ENCODE measurements around the gene RRP1. TPM values are rescaled to one million over a fixed set of nuclear protein-coding genes. Genes with fewer than 3 reads are reported as not detected.

Gene RRP1
- total RNA-seq, 1 experiment from 2014 or later: 53.9 TPM

GRCh38 chr21:43817157-43818086, 28.0 kb downstream of the RRP1 start (continued):
- no peak for TF ChIP-seq SRF (IDR thresholded peaks at IDR 0.05; ENCODE audit: low read depth)

- Histone ChIP-seq H3K79me2 (ENCODE audit: insufficient read depth, low read length) (no peaks in the 10 kb centered on the region), H3K9me2 (ENCODE audit: insufficient read depth) (no peaks in the 10 kb centered on the region), H3K27ac (ENCODE audit: low read depth, low read length) (no peak overlapping the region), H2AFZ (ENCODE audit: low read depth, low read length, poor library complexity, severe bottlenecking) (no peak overlapping the region), H3K9ac (ENCODE audit: low read length) (no peak overlapping the region), H3K36me3 (ENCODE audit: control insufficient read depth in 1 of 2, insufficient read depth in 2 of 2, low read length in 2 of 2) (no peaks in the 10 kb centered on the region), H3K27me3 (ENCODE audit: insufficient read depth, low read length) (no peaks in the 10 kb centered on the region), H3K4me3 (replicated peaks in 1 of 2; ENCODE audit: low read depth in 1 of 2, low read length in 2 of 2) (no peak overlapping the region), H4K20me1 (ENCODE audit: insufficient read depth) (no peaks in the 10 kb centered on the region), H3K4me2 (ENCODE audit: low read length) (no peak overlapping the region), H3K9me3 (ENCODE audit: control insufficient read depth in 1 of 2, insufficient read depth in 1 of 2, low read depth in 1 of 2, low read length in 2 of 2) (no peaks in the 10 kb centered on the region), H3K4me1 (ENCODE audit: control insufficient read depth in 1 of 2, insufficient read depth in 2 of 2, low read length in 2 of 2) (peaks cover 7 to 19% of the 10 kb centered on the region in 2 experiments)
- BruUV-seq (replicated peaks): no TSS peak
- CTCF ChIA-PET: no interaction called here
- DNase-seq (ENCODE audit: low read depth, low spot score): no peak
- RAD21 ChIA-PET (ENCODE audit: low non-redundant PET in 1 of 2, low total read pairs in 2 of 2, uncharacterized antibody in 2 of 2, unreplicated experiment in 2 of 2): no interaction called here
- TF ChIP-seq SRF (IDR thresholded peaks at IDR 0.05; ENCODE audit: low read depth): no peak
- no peak for TF ChIP-seq EZH2phosphoT487 (IDR thresholded peaks at IDR 0.05; ENCODE audit: borderline replicate concordance)
- TF ChIP-seq ZBTB33 (IDR thresholded peaks at IDR 0.05; ENCODE audit: extremely low read depth, insufficient replicate concordance, low read length): no peak
- no peak for TF ChIP-seq POLR2AphosphoS5 (IDR thresholded peaks at IDR 0.05; ENCODE audit: low read depth, low read length)
- no peak for TF ChIP-seq EGR1 (IDR thresholded peaks at IDR 0.05; ENCODE audit: low read depth)
- no peak for TF ChIP-seq TCF7L2 (IDR thresholded peaks at IDR 0.05; ENCODE audit: borderline replicate concordance, extremely low read depth, insufficient read depth, insufficient read length)
- no peak for TF ChIP-seq ELF1 (IDR thresholded peaks at IDR 0.05; ENCODE audit: borderline replicate concordance, low read depth)
- TF ChIP-seq ZFX (IDR thresholded peaks at IDR 0.05): no peak
- TF ChIP-seq POLR2A (IDR thresholded peaks at IDR 0.05; ENCODE audit: borderline replicate concordance, extremely low read depth, insufficient read depth, insufficient read length): no peak
- TF ChIP-seq FOSL1 (IDR thresholded peaks at IDR 0.05; ENCODE audit: low read depth): no peak
- TF ChIP-seq MAX (IDR thresholded peaks at IDR 0.05): no peak
- TF ChIP-seq RAD21 (IDR thresholded peaks at IDR 0.05; ENCODE audit: low read depth): no peak
- no peak for TF ChIP-seq CBX3 (IDR thresholded peaks at IDR 0.05; ENCODE audit: low read depth)
- no peak for TF ChIP-seq ATF3 (IDR thresholded peaks at IDR 0.05)
- no peak for TF ChIP-seq CTCF (IDR thresholded peaks at IDR 0.05 in 2 of 3, conservative IDR thresholded peaks at IDR 0.05 in 1 of 3; ENCODE audit: borderline replicate concordance in 1 of 3, insufficient read depth in 1 of 3, low read depth in 2 of 3, low read length in 2 of 3)
- no peak for TF ChIP-seq SIN3A (IDR thresholded peaks at IDR 0.05; ENCODE audit: low read depth)
- POLR2A ChIA-PET: no interaction called here
- no peak for ATAC-seq
- intact Hi-C loops (cut with micrococcal nuclease): no loop called here
Observed at GRCh38 chr21:43818685-43819084, 29.3 kb downstream of the RRP1 start.
